Activated naive CD8-positive, alpha-beta T cell (primary cell): ENCODE measurements around the gene KIAA1671.

Source experiments
- H3K27ac Mint-ChIP-seq: one replicate; pipeline ENCODE4 v1.8.0; 2021; ENCODE audit warnings: mixed read lengths
- H3K27me3 Mint-ChIP-seq: one replicate; pipeline ENCODE4 v1.8.0; 2021; ENCODE audit warnings: mixed read lengths
- H3K36me3 Mint-ChIP-seq: one replicate; pipeline ENCODE4 v1.8.0; 2021; ENCODE audit warnings: mixed read lengths
- H3K4me1 Mint-ChIP-seq: one replicate; pipeline ENCODE4 v1.8.0; 2021; ENCODE audit warnings: low read depth, mixed read lengths
- H3K4me3 Mint-ChIP-seq: one replicate; pipeline ENCODE4 v1.8.0; 2021; ENCODE audit warnings: mild to moderate bottlenecking, mixed read lengths
- H3K9me3 Mint-ChIP-seq: one replicate; pipeline ENCODE4 v1.8.0; 2021; ENCODE audit warnings: low read depth, mixed read lengths

KIAA1671 gene

DNA sequence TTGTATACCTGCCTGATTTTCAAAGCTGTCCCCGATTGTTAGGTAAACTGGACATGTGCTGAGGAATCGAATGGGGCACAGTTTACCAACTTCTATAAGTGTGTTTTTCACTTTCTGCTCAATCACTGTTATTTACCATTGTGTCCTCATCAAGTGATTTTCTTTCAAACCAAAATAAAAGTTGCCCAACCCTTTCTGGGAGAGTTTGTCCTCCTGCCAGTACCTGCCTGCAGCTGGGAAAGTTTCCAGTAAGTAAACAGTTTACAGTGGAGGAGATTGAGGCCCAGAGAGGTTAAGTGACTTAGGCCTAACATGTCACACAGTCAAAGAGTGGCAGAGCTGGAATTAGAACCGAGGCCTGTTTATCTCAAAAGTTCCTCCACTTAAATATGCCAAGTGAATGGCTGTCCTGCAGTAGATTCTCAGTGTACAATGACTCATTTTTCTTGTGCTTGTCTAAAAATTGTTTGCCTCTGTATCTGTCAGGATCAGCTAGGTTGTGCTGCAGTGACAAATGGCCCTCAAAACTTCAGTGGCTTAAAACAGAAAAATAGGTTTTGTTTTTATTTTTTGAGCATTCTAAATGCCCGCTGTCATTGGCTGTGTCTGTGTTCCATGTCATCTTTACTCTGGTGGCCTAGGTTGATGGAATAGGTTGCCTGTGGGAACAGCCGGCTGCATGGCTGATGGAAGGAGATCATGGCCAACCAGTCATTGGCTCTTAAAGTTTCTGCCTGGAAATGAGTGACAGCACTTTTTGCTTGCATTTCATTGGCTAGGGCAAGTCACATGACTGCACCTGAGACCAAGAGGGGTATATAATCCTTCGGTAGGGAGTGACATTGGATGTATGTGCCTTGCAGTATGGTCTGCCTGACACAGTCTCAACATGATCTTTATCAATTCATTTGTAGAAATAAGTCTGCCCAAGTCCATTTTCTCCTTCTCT is 185.3 kb downstream of the KIAA1671 start:
- no peaks in the 10 kb centered on the region for H3K9me3 Mint-ChIP-seq
- no peaks in the 10 kb centered on the region for H3K4me1 Mint-ChIP-seq
- H3K27me3 Mint-ChIP-seq = no peaks in the 10 kb centered on the region
- no peak overlapping the region for H3K27ac Mint-ChIP-seq
- peaks cover 8% of the 10 kb centered on the region for H3K36me3 Mint-ChIP-seq
- H3K4me3 Mint-ChIP-seq = no peak overlapping the region

DNA sequence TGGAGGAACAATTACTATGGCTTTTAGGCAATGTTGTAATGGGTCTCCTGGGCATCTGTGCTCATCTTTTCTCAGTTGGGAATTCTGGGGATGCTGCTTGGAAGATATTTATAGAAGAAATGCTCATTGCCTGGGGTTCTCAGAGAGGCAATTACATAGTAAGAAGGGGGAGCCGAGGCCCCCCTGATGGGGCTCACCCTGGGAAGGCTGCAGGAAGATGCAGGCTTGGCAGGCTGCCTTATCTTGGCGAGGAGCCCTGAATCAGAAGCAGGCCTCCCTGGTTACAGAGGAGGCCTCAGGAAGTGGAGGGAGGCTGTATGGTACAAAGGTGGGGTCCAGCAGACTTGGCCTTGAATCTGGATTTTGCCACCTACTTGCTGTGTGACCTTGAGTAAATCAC is 186.5 kb downstream of the KIAA1671 start:
- H3K4me1 Mint-ChIP-seq = no peaks in the 10 kb centered on the region
- H3K9me3 Mint-ChIP-seq = no peaks in the 10 kb centered on the region
- H3K27ac Mint-ChIP-seq = no peak overlapping the region
- no peaks in the 10 kb centered on the region for H3K27me3 Mint-ChIP-seq
- H3K36me3 Mint-ChIP-seq = peaks cover 8% of the 10 kb centered on the region
- H3K4me3 Mint-ChIP-seq = no peak overlapping the region

- H3K9me3 Mint-ChIP-seq = no peaks in the 10 kb centered on the region
- H3K27me3 Mint-ChIP-seq = no peaks in the 10 kb centered on the region
- no peaks in the 10 kb centered on the region for H3K4me1 Mint-ChIP-seq
- H3K36me3 Mint-ChIP-seq = peaks cover 6% of the 10 kb centered on the region
- no peak overlapping the region for H3K27ac Mint-ChIP-seq
- no peak overlapping the region for H3K4me3 Mint-ChIP-seq
Measured at GRCh38 chr22:25142102-25142501, 189.6 kb downstream of the KIAA1671 start.

GRCh38 chr22:25143156-25144076 is 190.9 kb downstream of the KIAA1671 start:
- H3K36me3 Mint-ChIP-seq = peaks cover under 1% of the 10 kb centered on the region
- H3K27me3 Mint-ChIP-seq = no peaks in the 10 kb centered on the region
- no peak overlapping the region for H3K4me3 Mint-ChIP-seq
- no peaks in the 10 kb centered on the region for H3K4me1 Mint-ChIP-seq
- no peak overlapping the region for H3K27ac Mint-ChIP-seq
- no peaks in the 10 kb centered on the region for H3K9me3 Mint-ChIP-seq

DNA sequence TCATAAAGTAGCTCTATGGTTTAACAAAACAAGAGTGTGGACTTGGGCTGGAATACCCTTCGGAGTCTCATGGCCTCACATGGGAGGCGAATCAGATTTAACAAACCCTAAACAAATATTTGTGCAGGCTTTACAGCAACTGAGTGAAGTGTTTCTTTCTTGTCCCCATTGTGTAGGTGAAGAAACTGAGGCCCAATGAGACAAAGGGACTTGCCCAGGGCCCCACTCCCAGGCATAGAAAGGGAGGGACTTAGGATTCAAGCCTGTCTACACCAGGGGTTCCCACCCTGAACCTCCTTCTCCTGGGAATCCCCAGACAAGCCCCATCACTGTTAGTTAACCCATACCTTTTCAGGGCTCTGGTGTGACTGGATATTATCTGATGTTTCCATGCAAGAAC is 192.0 kb downstream of the KIAA1671 start:
- Mint-ChIP-seq H3K4me3 (no peak overlapping the region), H3K36me3 (no peaks in the 10 kb centered on the region), H3K27me3 (no peaks in the 10 kb centered on the region), H3K27ac (no peak overlapping the region), H3K9me3 (no peaks in the 10 kb centered on the region), H3K4me1 (no peaks in the 10 kb centered on the region)

- Mint-ChIP-seq H3K4me3 (no peak overlapping the region), H3K4me1 (no peaks in the 10 kb centered on the region), H3K27ac (no peak overlapping the region), H3K9me3 (no peaks in the 10 kb centered on the region), H3K27me3 (no peaks in the 10 kb centered on the region), H3K36me3 (no peaks in the 10 kb centered on the region)
Measured at GRCh38 chr22:25146307-25146706, 193.8 kb downstream of the KIAA1671 start.

DNA sequence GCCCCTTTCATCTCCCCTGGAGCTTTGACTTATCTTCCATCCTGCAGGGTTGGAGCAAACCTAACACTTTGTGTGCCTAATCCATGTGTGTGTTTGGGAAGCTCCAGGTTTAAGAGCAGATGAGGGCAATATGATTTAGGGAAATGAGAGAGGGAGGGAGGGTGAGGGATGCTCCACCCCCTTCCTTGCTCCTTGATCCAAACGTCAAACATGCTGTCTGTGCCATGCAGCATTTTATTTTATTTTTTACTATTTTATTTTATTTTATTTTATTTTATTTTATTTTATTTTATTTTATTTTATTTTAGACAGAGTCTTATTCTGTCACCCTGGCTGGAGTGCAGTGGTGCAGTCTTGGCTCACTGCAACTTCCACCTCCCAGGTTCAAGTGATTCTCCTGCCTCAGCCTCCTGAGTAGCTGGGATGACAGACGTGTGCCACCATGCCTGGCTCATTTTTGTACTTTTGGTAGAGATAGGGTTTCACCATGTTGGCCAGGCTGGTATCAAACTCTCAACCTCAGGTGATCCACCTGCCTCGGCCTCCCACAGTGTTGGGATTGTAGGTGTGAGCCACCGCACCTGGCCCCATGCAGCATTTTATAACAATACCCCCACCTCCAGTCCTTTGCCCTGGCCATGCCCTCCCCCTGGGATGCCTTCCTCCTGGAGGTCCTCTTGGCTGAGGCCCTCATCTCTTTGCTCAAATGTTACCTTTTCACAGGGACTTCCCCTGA is 194.6 kb downstream of the KIAA1671 start:
- no peak overlapping the region for H3K4me3 Mint-ChIP-seq
- H3K9me3 Mint-ChIP-seq = no peaks in the 10 kb centered on the region
- H3K27me3 Mint-ChIP-seq = no peaks in the 10 kb centered on the region
- no peaks in the 10 kb centered on the region for H3K4me1 Mint-ChIP-seq
- H3K27ac Mint-ChIP-seq = no peak overlapping the region
- no peaks in the 10 kb centered on the region for H3K36me3 Mint-ChIP-seq

- H3K4me1 Mint-ChIP-seq = no peaks in the 10 kb centered on the region
Measured at GRCh38 chr22:25147642-25147928, 195.1 kb downstream of the KIAA1671 start.

DNA sequence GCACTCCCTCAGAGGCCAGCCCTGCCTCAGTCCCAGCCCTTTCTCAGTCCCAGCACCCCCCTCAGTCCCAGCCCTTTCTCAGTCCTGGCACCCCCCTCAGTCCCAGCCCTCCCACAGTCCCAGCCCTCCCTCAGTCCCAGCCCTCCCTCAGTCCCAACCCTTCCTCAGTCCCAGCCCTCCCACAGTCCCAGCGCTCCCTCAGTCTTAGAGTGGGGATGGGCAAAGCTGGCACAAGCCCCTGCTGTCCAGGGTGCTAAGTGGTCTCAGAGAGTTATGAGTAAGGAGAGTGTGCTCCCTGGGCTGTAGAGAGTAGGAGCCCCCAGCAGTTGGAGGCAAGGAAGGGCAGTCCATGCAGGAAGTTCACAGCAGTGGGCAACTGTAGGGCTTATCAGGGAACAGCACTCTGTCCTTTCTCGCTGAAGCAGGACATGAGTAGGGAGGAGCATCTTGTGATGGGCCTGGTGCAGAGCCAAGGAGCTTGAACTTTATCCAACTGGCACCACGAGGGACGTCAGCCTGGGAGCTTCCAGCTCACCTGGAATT is 195.7 kb downstream of the KIAA1671 start:
- no peaks in the 10 kb centered on the region for H3K9me3 Mint-ChIP-seq
- no peak overlapping the region for H3K4me3 Mint-ChIP-seq
- H3K27ac Mint-ChIP-seq = no peak overlapping the region
- no peaks in the 10 kb centered on the region for H3K36me3 Mint-ChIP-seq
- H3K27me3 Mint-ChIP-seq = no peaks in the 10 kb centered on the region
- no peaks in the 10 kb centered on the region for H3K4me1 Mint-ChIP-seq

More at GRCh38 chr22:25147642-25147928, 195.1 kb downstream of the KIAA1671 start:
- Mint-ChIP-seq H3K4me3 (no peak overlapping the region), H3K27me3 (no peaks in the 10 kb centered on the region), H3K36me3 (no peaks in the 10 kb centered on the region), H3K9me3 (no peaks in the 10 kb centered on the region), H3K27ac (no peak overlapping the region)

DNA sequence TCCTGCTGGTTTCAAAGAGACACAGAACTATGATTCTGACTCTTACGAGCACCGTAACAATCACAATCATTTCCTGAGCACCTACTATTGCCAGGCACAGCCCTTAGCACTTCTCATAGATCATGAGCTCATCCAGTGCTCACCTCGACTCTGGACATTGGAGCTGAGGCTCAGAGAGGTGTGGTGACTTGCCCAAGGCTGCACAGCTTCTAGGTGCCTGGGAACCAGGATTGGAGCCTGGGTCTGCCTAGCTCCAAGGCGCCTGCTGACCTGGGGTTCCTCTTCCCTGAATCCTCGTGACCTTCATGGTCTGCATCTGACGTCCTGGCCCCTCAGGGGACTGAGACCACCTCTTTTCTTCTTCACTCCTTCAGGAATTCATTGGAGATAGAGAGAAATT is 196.5 kb downstream of the KIAA1671 start:
- H3K9me3 Mint-ChIP-seq = no peaks in the 10 kb centered on the region
- no peaks in the 10 kb centered on the region for H3K36me3 Mint-ChIP-seq
- H3K27me3 Mint-ChIP-seq = no peaks in the 10 kb centered on the region
- H3K4me3 Mint-ChIP-seq = no peak overlapping the region
- no peaks in the 10 kb centered on the region for H3K4me1 Mint-ChIP-seq
- H3K27ac Mint-ChIP-seq = no peak overlapping the region

- Mint-ChIP-seq H3K27ac (no peak overlapping the region), H3K36me3 (no peaks in the 10 kb centered on the region), H3K4me1 (no peaks in the 10 kb centered on the region), H3K4me3 (no peak overlapping the region), H3K27me3 (no peaks in the 10 kb centered on the region), H3K9me3 (no peaks in the 10 kb centered on the region)
Measured at GRCh38 chr22:25153961-25154666, 201.6 kb downstream of the KIAA1671 start.

- H3K27me3 Mint-ChIP-seq = no peaks in the 10 kb centered on the region
- no peak overlapping the region for H3K4me3 Mint-ChIP-seq
- H3K27ac Mint-ChIP-seq = no peak overlapping the region
- H3K36me3 Mint-ChIP-seq = no peaks in the 10 kb centered on the region
- no peaks in the 10 kb centered on the region for H3K9me3 Mint-ChIP-seq
- H3K4me1 Mint-ChIP-seq = no peaks in the 10 kb centered on the region
Measured at GRCh38 chr22:25154667-25154999, 202.1 kb downstream of the KIAA1671 start.

DNA sequence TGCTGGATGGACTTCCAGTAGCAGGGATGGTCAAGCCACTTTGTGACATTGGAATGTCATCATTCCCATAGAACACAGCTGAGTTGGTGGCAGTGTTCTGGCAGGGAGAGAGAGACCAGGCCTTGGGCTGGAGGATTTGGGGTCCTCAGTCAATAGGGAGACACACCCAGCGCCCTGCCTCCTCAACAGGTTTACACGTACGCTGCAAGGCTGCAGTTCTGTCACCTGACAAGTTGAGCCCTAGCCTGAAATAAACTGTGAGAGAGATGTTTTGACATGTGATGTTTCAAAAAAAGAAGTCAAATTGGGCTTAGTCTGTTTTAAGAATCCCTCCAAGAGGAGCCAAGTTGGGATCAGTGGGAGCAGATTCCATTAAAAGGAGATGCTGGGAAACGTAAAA is 204.2 kb downstream of the KIAA1671 start:
- H3K27ac Mint-ChIP-seq = no peak overlapping the region

GRCh38 chr22:25159028-25159427 is 206.5 kb downstream of the KIAA1671 start:
- Mint-ChIP-seq H3K27ac (no peak overlapping the region), H3K4me3 (no peak overlapping the region), H3K9me3 (no peaks in the 10 kb centered on the region), H3K4me1 (no peaks in the 10 kb centered on the region), H3K36me3 (no peaks in the 10 kb centered on the region), H3K27me3 (no peaks in the 10 kb centered on the region)

More for the DNA sequence above, 204.2 kb downstream of the KIAA1671 start:
- no peak overlapping the region for H3K4me3 Mint-ChIP-seq
- H3K4me1 Mint-ChIP-seq = no peaks in the 10 kb centered on the region
- H3K9me3 Mint-ChIP-seq = no peaks in the 10 kb centered on the region
- H3K36me3 Mint-ChIP-seq = no peaks in the 10 kb centered on the region
- no peaks in the 10 kb centered on the region for H3K27me3 Mint-ChIP-seq
